Osteoblast (primary cell): ENCODE results near the gene CDC42EP5. TPM values are rescaled to one million over a fixed set of nuclear protein-coding genes. Genes with fewer than 3 reads are reported as not detected.

Experiments
- DNase-seq: peaks from one replicate; pipeline ENCODE4 v3.0.0; 2011; ENCODE audit warnings: low spot score, mixed read lengths; ENCODE audit not compliant: insufficient read length; ENCODE audit errors: missing footprints
- H2AFZ ChIP-seq: 2 replicates; pipeline ENCODE4 v1.6.0; 2011; ENCODE audit warnings: mild to moderate bottlenecking, low read length
- H3K27ac ChIP-seq: 2 replicates; pipeline ENCODE4 v1.5.1; 2011; ENCODE audit warnings: mild to moderate bottlenecking, low read depth, low read length, moderate library complexity
- H3K27me3 ChIP-seq: 2 replicates; pipeline ENCODE4 v1.6.0; 2012; ENCODE audit warnings: mild to moderate bottlenecking, control low read depth, inconsistent platforms, low read length, moderate library complexity; ENCODE audit not compliant: insufficient read depth
- H3K36me3 ChIP-seq: 2 replicates; pipeline ENCODE4 v1.5.1; 2011; ENCODE audit warnings: mild to moderate bottlenecking, low read length, control low read depth, moderate library complexity; ENCODE audit not compliant: insufficient read depth
- H3K4me1 ChIP-seq: 2 replicates; pipeline ENCODE4 v1.5.1; 2011; ENCODE audit warnings: mild to moderate bottlenecking, low read length, control low read depth, moderate library complexity; ENCODE audit not compliant: insufficient read depth
- H3K4me2 ChIP-seq: 2 replicates; pipeline ENCODE4 v1.6.0; 2011; ENCODE audit warnings: mild to moderate bottlenecking, low read length; ENCODE audit not compliant: insufficient read depth
- H3K4me3 ChIP-seq: fragments of 200-600 bp; sonication (generic); 3 replicates; pipeline ENCODE4 v1.5.1; 2012; ENCODE audit warnings: mild to moderate bottlenecking, low read length, inconsistent platforms; ENCODE audit not compliant: insufficient read depth
- H3K79me2 ChIP-seq: 2 replicates; pipeline ENCODE4 v1.6.0; 2012; ENCODE audit warnings: mild to moderate bottlenecking, low read length, control low read depth, inconsistent platforms; ENCODE audit not compliant: insufficient read depth
- H3K9me3 ChIP-seq: 2 replicates; pipeline ENCODE4 v1.5.1; 2011; ENCODE audit warnings: low read depth, low read length, control low read depth
- H4K20me1 ChIP-seq: 2 replicates; pipeline ENCODE4 v1.6.0; 2012; ENCODE audit warnings: mild to moderate bottlenecking, low read length, control low read depth; ENCODE audit not compliant: insufficient read depth
- total RNA-seq: library from RNA; depleted of rRNA; stranded (reverse); fragments of >200 nt; gene quantifications from 2 replicates; pipeline ENCODE4 v1.2.3, GENCODE V29; 2012
- TF ChIP-seq, protein P1 (sequence below): IDR thresholded peaks from 2 replicates; pipeline ENCODE4 v1.5.1; 2011; ENCODE audit warnings: mild to moderate bottlenecking, low read depth, low read length, moderate library complexity; ENCODE audit errors: extremely low read depth

Gene CDC42EP5
- total RNA-seq, 1 donor: 18.8 TPM

DNA sequence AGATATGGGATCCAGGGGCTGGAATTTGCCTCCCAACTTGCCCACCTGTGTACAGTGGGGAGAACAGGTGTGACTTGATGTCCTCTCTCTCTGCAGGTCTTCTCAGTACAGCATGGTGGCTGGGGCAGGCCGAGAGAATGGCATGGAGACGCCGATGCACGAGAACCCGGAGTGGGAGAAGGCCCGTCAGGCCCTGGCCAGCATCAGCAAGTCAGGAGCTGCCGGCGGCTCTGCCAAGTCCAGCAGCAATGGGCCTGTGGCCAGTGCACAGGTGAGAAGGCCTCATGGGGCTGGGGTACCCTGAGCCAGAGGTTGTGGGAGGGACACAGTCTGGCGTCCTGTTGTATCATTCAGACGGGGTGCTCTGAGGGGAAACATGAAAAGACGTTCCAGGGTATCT, 21.1 kb downstream of the CDC42EP5 start:
- H3K4me1 ChIP-seq: peaks cover 28% of the 10 kb centered on the region
- H3K36me3 ChIP-seq: peaks cover 54% of the 10 kb centered on the region
- peaks cover 97% of the 10 kb centered on the region for H3K79me2 ChIP-seq
- no peaks in the 10 kb centered on the region for H3K9me3 ChIP-seq
- H3K4me3 ChIP-seq: no peak overlapping the region
- H3K27ac ChIP-seq: peak overlapping the region; percentile 99
- H3K4me2 ChIP-seq: peak overlapping the region; percentile 91
- no peaks in the 10 kb centered on the region for H3K27me3 ChIP-seq
- TF ChIP-seq, protein P1, sequence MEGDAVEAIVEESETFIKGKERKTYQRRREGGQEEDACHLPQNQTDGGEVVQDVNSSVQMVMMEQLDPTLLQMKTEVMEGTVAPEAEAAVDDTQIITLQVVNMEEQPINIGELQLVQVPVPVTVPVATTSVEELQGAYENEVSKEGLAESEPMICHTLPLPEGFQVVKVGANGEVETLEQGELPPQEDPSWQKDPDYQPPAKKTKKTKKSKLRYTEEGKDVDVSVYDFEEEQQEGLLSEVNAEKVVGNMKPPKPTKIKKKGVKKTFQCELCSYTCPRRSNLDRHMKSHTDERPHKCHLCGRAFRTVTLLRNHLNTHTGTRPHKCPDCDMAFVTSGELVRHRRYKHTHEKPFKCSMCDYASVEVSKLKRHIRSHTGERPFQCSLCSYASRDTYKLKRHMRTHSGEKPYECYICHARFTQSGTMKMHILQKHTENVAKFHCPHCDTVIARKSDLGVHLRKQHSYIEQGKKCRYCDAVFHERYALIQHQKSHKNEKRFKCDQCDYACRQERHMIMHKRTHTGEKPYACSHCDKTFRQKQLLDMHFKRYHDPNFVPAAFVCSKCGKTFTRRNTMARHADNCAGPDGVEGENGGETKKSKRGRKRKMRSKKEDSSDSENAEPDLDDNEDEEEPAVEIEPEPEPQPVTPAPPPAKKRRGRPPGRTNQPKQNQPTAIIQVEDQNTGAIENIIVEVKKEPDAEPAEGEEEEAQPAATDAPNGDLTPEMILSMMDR: no peak
- H2AFZ ChIP-seq: no peak overlapping the region
- peak; percentile 39 for DNase-seq
- peaks cover 71% of the 10 kb centered on the region for H4K20me1 ChIP-seq

DNA sequence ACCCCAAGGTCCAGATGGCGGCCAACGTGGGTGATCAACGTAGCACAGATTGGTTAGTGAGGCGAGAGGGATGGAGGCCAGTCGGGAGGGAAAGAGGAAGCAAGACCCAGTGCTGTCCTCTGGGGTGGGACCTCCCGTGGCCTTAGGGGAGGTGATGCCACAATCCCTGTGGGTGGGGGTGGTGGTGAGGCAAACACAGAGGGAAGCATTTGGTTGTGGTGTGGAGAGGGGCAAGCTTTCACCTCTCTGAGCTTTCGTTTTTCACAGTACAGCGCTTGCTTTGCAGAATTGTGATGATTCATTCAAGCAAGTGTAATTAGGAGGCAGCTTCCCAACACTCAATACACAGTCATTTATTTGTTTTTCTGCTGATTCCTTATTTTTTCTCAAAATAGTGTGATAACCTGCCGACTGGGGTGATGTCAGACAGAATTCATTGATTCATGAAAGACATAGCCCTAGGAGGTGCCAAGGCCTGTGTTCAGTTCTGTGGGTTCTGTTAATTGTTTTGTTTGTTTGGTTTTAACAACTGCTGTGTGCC, 21.7 kb downstream of the CDC42EP5 start:
- H4K20me1 ChIP-seq: peaks cover 65% of the 10 kb centered on the region

DNA sequence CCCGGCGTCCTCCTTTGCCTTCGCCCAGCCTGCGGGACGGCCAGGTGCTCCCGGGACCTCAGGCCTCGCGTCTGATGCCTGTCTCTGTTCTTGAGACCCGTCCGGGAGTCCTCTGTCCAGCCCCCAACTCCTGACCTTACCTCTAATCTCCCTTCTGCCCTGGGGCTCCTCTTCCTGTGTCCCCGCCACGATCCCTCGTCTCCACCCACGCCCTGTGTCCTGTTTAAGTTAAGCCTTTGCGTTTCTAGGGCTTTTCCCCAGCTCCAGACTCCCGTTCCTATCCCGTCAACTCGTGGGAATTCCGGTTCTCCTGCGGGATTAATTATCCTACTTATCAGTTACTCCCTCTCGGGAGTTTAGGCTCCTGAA, 23.4 kb downstream of the CDC42EP5 start:
- Histone ChIP-seq H3K4me2 (peak overlapping the region; percentile 91), H3K36me3 (peaks cover 36% of the 10 kb centered on the region)

More for the DNA sequence above, 21.7 kb downstream of the CDC42EP5 start:
- TF ChIP-seq, protein P1: no peak
- Histone ChIP-seq H3K79me2 (peaks cover 95% of the 10 kb centered on the region), H3K9me3 (no peaks in the 10 kb centered on the region), H3K4me3 (peak overlapping the region; percentile 95), H2AFZ (no peak overlapping the region), H3K27me3 (no peaks in the 10 kb centered on the region), H3K4me1 (peaks cover 28% of the 10 kb centered on the region), H3K27ac (peak overlapping the region; percentile 99), H3K36me3 (peaks cover 49% of the 10 kb centered on the region), H3K4me2 (peak overlapping the region; percentile 91)
- DNase-seq: peak; percentile 94

More for the DNA sequence above, 23.4 kb downstream of the CDC42EP5 start:
- TF ChIP-seq, protein P1: no peak
- Histone ChIP-seq H3K9me3 (no peaks in the 10 kb centered on the region), H3K27ac (peak overlapping the region; percentile 99), H3K79me2 (peaks cover 78% of the 10 kb centered on the region), H3K4me3 (peak overlapping the region; percentile 95), H3K4me1 (peaks cover 28% of the 10 kb centered on the region), H4K20me1 (peaks cover 53% of the 10 kb centered on the region), H3K27me3 (no peaks in the 10 kb centered on the region), H2AFZ (no peak overlapping the region)
- DNase-seq: peak; percentile 83
